B cell (primary cell): ENCODE results near the gene GABPB2. TPM values are rescaled to one million over a fixed set of nuclear protein-coding genes. Genes with fewer than 3 reads are reported as not detected.

Experiments
- ATAC-seq: fragments of 200-7000 bp; cut with Tn5 transposase; one replicate; pipeline ENCODE4 v1.10.0; 2021; ENCODE audit warnings: low read depth, mild to moderate bottlenecking, moderate number of reproducible peaks, moderate library complexity
- CTCF ChIA-PET: fragments of 350-600 bp; sonication (Branson Sonifier 250); formaldehyde crosslinking; loops from one replicate; lab custom pipeline; 2021; ENCODE audit warnings: antibody characterized with exemption, inconsistent platforms; lab: Charles Lee
- POLR2A ChIA-PET: fragments of 350-600 bp; sonication (Branson Sonifier 250); formaldehyde crosslinking; loops from one replicate; lab custom pipeline; 2021; ENCODE audit warnings: antibody characterized with exemption; lab: Charles Lee
- DNase-seq: peaks from one replicate; pipeline ENCODE4 v3.0.0; 2013
- H2AFZ ChIP-seq: 2 replicates; pipeline ENCODE4 v1.6.1; 2012; ENCODE audit warnings: mild to moderate bottlenecking, low read depth, low read length; ENCODE audit not compliant: insufficient read depth, poor library complexity, severe bottlenecking
- H3K27ac ChIP-seq, 2 donors: 1 replicate in 1 of 2; 2 replicates in 1 of 2; pipeline ENCODE4 v1.5.1; 2012 to 2013; ENCODE audit warnings: low read length in 2 of 2, mild to moderate bottlenecking in 2 of 2, moderate library complexity in 1 of 2
- H3K27me3 ChIP-seq, 4 experiments: fragments of 200-600 bp in 1 of 4; sonication (generic) in 1 of 4; replicated peaks in 1 of 4; 1 replicate in 2 of 4; 2 replicates in 2 of 4; pipeline versions ENCODE4 v1.6.1 to v1.7.0; 2013 to 2016; ENCODE audit warnings: low read length in 3 of 4, mild to moderate bottlenecking in 2 of 4, mixed read lengths in 1 of 4, moderate library complexity in 1 of 4; ENCODE audit not compliant: insufficient read depth in 4 of 4, control insufficient read depth in 3 of 4; ENCODE audit errors: control extremely low read depth in 1 of 4
- H3K36me3 ChIP-seq, 2 experiments: replicated peaks in 1 of 2; 1 replicate in 1 of 2; 2 replicates in 1 of 2; pipeline versions ENCODE4 v1.6.1 to v1.7.1; 2013; ENCODE audit warnings: low read length in 1 of 2; ENCODE audit not compliant: insufficient read depth in 2 of 2, control insufficient read depth in 1 of 2; ENCODE audit errors: control extremely low read depth in 1 of 2, extremely low read depth in 1 of 2
- H3K4me1 ChIP-seq, 2 donors: fragments of 200-600 bp in 1 of 2; sonication (generic) in 1 of 2; 1 replicate in 1 of 2; 2 replicates in 1 of 2; pipeline versions ENCODE4 v1.5.1 to v1.6.1; 2013 to 2017; ENCODE audit warnings: low read length in 2 of 2; ENCODE audit not compliant: control insufficient read depth in 2 of 2, insufficient read depth in 2 of 2
- H3K4me2 ChIP-seq: replicated peaks from 2 replicates; pipeline ENCODE3; 2012; ENCODE audit warnings: mild to moderate bottlenecking, low read depth, low read length; ENCODE audit not compliant: poor library complexity, severe bottlenecking
- H3K4me3 ChIP-seq, 5 experiments: fragments of 200-600 bp in 1 of 5; sonication (generic) in 1 of 5; 1 replicate in 3 of 5; 2 replicates in 2 of 5; pipeline versions ENCODE4 v1.5.1 to v1.7.0; 2011 to 2016; ENCODE audit warnings: low read length in 4 of 5, mild to moderate bottlenecking in 4 of 5, low read depth in 2 of 5, control low read depth in 1 of 5, moderate library complexity in 1 of 5; ENCODE audit not compliant: insufficient read depth in 1 of 5; ENCODE audit errors: control extremely low read depth in 1 of 5, extremely low read depth in 1 of 5
- H3K79me2 ChIP-seq: fragments of 200-600 bp; sonication (generic); one replicate; pipeline ENCODE4 v1.6.0; 2016; ENCODE audit warnings: low read length; ENCODE audit not compliant: control insufficient read depth, insufficient read depth
- H3K9ac ChIP-seq: fragments of 200-600 bp; sonication (generic); 2 replicates; pipeline ENCODE4 v1.6.1; 2017; ENCODE audit warnings: mild to moderate bottlenecking, low read length, moderate library complexity
- H3K9me3 ChIP-seq, 3 donors: one replicate each; pipeline versions ENCODE4 v1.6.1 to v1.7.1; 2013; ENCODE audit warnings: low read length in 2 of 3; ENCODE audit not compliant: control insufficient read depth in 2 of 3, insufficient read depth in 1 of 3; ENCODE audit errors: control extremely low read depth in 1 of 3
- H4K20me1 ChIP-seq: 2 replicates; pipeline ENCODE4 v1.6.0; 2012; ENCODE audit warnings: mild to moderate bottlenecking, low read length; ENCODE audit not compliant: insufficient read depth, control insufficient read depth, poor library complexity, severe bottlenecking
- H3K27ac Mint-ChIP-seq: one replicate; pipeline ENCODE4 v1.8.0; 2021; ENCODE audit warnings: mixed read lengths
- H3K27me3 Mint-ChIP-seq: one replicate; pipeline ENCODE4 v1.8.0; 2021; ENCODE audit warnings: mixed read lengths
- H3K4me1 Mint-ChIP-seq: one replicate; pipeline ENCODE4 v1.8.0; 2021; ENCODE audit warnings: mixed read lengths
- H3K4me3 Mint-ChIP-seq: one replicate; pipeline ENCODE4 v1.8.0; 2021; ENCODE audit warnings: mixed read lengths
- H3K9me3 Mint-ChIP-seq: one replicate; pipeline ENCODE4 v1.8.0; 2022; ENCODE audit warnings: mixed read lengths; ENCODE audit not compliant: insufficient read depth
- EZH2 ChIP-seq: IDR thresholded peaks from 2 replicates; pipeline ENCODE4 v1.6.1; 2012; ENCODE audit warnings: borderline replicate concordance, low read depth, mild to moderate bottlenecking, moderate library complexity, low read length; ENCODE audit not compliant: insufficient read depth, poor library complexity, severe bottlenecking
- WGBS: methylation state at CpG from one replicate; pipeline ENCODE4 v1.1.5; 2013; ENCODE audit warnings: missing lambda C conversion rate; ENCODE audit not compliant: insufficient coverage; 5-methylcytosine and 5-hydroxymethylcytosine counted together
- intact Hi-C: fragments of 100-400 bp; cut with micrococcal nuclease; formaldehyde crosslinking; loops from one replicate; pipeline ENCODE4 v1.10.0; 2022
- polyA plus RNA-seq: library from polyadenylated mRNA; depleted of rRNA; stranded (reverse); fragments of >200 nt; gene quantifications from 2 replicates; pipeline ENCODE4 v1.2.3, GENCODE V29; 2012
- total RNA-seq, 2 donors: library from RNA; stranded (reverse); fragments of 120-200 nt in 1 of 2; gene quantifications; 1 replicate in 1 of 2; 2 replicates in 1 of 2; pipeline versions ENCODE4 v1.2.3 to v1.2.4, GENCODE V29; 2013 to 2022
- TF ChIP-seq, protein P1 (sequence below): fragments of 200-600 bp; IDR thresholded peaks from one replicate; pipeline ENCODE4 v1.8.0; 2022; ENCODE audit warnings: antibody characterized with exemption, mild to moderate bottlenecking

Gene GABPB2
- total and polyA plus RNA-seq, 2 donors (not counting 1 experiment from before 2014, with no cell fraction given): 15.1 to 22.4 TPM

DNA sequence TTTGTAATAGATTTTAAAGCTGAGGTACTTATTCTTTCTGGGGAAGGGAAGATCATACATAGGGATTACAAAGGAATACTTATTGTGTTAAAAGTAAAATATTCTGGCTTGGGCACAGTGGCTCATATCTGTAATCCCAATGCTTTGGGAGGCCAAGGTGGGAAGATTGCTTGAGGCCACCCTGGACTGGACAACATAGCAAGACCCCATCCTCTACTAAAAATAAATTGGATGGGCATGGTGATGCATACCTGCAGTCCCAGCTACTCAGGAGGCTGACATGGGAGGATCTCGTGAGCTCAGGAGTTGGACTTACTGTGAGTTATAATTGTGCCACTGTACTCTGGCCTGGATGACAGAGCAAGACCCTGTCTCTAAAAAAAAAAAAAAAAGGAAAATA is 27.6 kb downstream of the GABPB2 start:
- Mint-ChIP-seq H3K27me3 (no peaks in the 10 kb centered on the region), H3K9me3 (no peaks in the 10 kb centered on the region), H3K4me3 (no peak overlapping the region), H3K4me1 (no peaks in the 10 kb centered on the region), H3K27ac (no peak overlapping the region)
- H3K4me3 ChIP-seq: no peak overlapping the region
- POLR2A ChIA-PET: interaction anchor here (0.6 kb wide), 1 partner anchor 8 kb away, joined by 3 read pairs; no protein-coding TSS in a partner anchor
- no peak overlapping the region for H2AFZ ChIP-seq
- TF ChIP-seq, protein P1, sequence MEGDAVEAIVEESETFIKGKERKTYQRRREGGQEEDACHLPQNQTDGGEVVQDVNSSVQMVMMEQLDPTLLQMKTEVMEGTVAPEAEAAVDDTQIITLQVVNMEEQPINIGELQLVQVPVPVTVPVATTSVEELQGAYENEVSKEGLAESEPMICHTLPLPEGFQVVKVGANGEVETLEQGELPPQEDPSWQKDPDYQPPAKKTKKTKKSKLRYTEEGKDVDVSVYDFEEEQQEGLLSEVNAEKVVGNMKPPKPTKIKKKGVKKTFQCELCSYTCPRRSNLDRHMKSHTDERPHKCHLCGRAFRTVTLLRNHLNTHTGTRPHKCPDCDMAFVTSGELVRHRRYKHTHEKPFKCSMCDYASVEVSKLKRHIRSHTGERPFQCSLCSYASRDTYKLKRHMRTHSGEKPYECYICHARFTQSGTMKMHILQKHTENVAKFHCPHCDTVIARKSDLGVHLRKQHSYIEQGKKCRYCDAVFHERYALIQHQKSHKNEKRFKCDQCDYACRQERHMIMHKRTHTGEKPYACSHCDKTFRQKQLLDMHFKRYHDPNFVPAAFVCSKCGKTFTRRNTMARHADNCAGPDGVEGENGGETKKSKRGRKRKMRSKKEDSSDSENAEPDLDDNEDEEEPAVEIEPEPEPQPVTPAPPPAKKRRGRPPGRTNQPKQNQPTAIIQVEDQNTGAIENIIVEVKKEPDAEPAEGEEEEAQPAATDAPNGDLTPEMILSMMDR: no peak
- TF ChIP-seq EZH2: no peak
- no peaks in the 10 kb centered on the region for H3K27me3 ChIP-seq
- H3K4me2 ChIP-seq: no peak overlapping the region
- no peaks in the 10 kb centered on the region for H3K9me3 ChIP-seq
- WGBS: no CpG with 5 or more reads among the region's 1 CpG
- intact Hi-C loops: loop anchor here (2.0 kb wide), 1 partner anchor 39 kb away; the partner anchor contains the start of gene CDC42SE1
- no peak overlapping the region for H3K9ac ChIP-seq
- H3K27ac ChIP-seq: no peak overlapping the region
- H3K79me2 ChIP-seq: no peaks in the 10 kb centered on the region
- H3K36me3 ChIP-seq: peaks cover 0 to 1% of the 10 kb centered on the region in 2 experiments
- H3K4me1 ChIP-seq: no peaks in the 10 kb centered on the region
- ATAC-seq (no peak), DNase-seq (no peak)
- CTCF ChIA-PET: interaction anchor here (0.6 to 10.3 kb wide), 2 partner anchors 17 to 57 kb away, joined by 4 to 227 read pairs; partner anchors contain the start of gene TNFAIP8L2
- no peaks in the 10 kb centered on the region for H4K20me1 ChIP-seq

DNA sequence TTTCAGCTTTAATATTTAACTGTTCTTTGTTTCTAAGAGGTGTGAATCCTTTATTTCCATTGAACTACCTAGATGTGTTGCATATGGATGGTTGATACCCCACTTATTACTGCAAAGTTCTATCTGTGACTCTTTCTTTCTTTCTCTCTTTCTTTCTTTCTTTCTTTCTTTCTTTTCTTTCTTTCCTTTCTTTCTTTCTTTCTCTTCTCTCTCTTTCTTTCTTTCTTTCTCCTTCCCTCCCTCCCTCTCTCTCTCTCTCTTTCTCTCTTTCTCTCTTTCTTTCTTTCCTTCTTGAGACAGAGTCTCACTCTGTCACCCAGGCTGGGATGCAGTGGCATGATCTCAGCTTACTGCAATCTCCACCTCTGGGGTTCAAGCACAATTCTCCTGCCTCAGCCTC is 34.1 kb downstream of the GABPB2 start:
- Histone ChIP-seq H4K20me1 (no peaks in the 10 kb centered on the region), H2AFZ (no peak overlapping the region), H3K36me3 (peaks cover 0 to 18% of the 10 kb centered on the region in 2 experiments), H3K4me1 (no peaks in the 10 kb centered on the region), H3K4me2 (no peak overlapping the region), H3K79me2 (no peaks in the 10 kb centered on the region), H3K9ac (no peak overlapping the region), H3K9me3 (no peaks in the 10 kb centered on the region), H3K27me3 (no peaks in the 10 kb centered on the region), H3K27ac (no peak overlapping the region), H3K4me3 (no peak overlapping the region)
- Mint-ChIP-seq H3K27ac (no peak overlapping the region), H3K9me3 (no peaks in the 10 kb centered on the region), H3K4me3 (no peak overlapping the region), H3K27me3 (no peaks in the 10 kb centered on the region), H3K4me1 (no peaks in the 10 kb centered on the region)
- no peak for ATAC-seq
- CTCF ChIA-PET: interaction anchor here (0.7 to 10.3 kb wide), 2 partner anchors 50 to 158 kb away, joined by 4 to 227 read pairs; partner anchors contain the start of gene TNFAIP8L2
- intact Hi-C loops: no loop called here
- POLR2A ChIA-PET: no interaction called here
- no peak for TF ChIP-seq EZH2
- TF ChIP-seq, protein P1: no peak
- DNase-seq: no peak
